ENCODE data around the gene CACHD1.

CACHD1 gene

DNA sequence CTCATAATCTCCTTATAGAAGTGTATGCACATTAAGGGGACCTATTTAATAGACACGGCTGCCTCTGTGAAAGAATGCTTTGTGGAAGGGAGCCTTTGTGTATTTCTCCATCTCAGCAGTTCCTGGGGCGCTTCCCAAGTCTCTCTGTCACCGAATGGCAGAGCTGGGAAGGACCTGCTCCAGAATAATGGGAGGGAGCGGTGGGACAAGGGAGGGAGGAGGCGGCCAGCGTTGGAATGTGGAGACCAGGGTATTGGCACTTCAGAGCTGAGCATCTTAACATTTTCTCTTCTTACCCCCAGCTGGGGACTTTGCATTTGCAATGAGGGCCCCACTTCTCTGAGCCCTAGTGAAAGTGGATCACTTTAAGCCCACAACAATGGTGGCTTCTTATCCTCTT is 23.9 kb downstream of the CACHD1 start:
- Histone ChIP-seq H3K27me3 (replicated peaks in 2 of 5; ENCODE audit: control insufficient read depth in 4 of 5, insufficient read depth in 5 of 5, low read length in 4 of 5) (no peaks in the 10 kb centered on the region), H3K36me3 (ENCODE audit: control insufficient read depth in 4 of 4, insufficient read depth in 4 of 4, low read length in 3 of 4) (no peaks in the 10 kb centered on the region), H3K4me1 (ENCODE audit: control extremely low read depth in 1 of 4, control insufficient read depth in 4 of 4, insufficient read depth in 4 of 4, low read length in 3 of 4) (no peaks in the 10 kb centered on the region), H3K9me3 (ENCODE audit: control extremely low read depth in 1 of 5, control insufficient read depth in 4 of 5, insufficient read depth in 2 of 5, low read depth in 1 of 5, low read length in 4 of 5) (no peaks in the 10 kb centered on the region), H3K4me3 (ENCODE audit: control insufficient read depth in 1 of 7, extremely low read depth in 1 of 7, insufficient read depth in 4 of 7, low read depth in 2 of 7, low read length in 6 of 7) (no peak overlapping the region), H3K27ac (ENCODE audit: insufficient read depth in 1 of 2, low read depth in 1 of 2, low read length in 2 of 2, poor library complexity in 1 of 2, severe bottlenecking in 2 of 2) (no peak overlapping the region)
- WGBS (ENCODE audit: insufficient coverage), result 91% methylated on average over 4 of the region's 6 CpGs
- ChIA-PET CTCF (no interaction called here), POLR2A (no interaction called here)
- no peak for DNase-seq

DNA sequence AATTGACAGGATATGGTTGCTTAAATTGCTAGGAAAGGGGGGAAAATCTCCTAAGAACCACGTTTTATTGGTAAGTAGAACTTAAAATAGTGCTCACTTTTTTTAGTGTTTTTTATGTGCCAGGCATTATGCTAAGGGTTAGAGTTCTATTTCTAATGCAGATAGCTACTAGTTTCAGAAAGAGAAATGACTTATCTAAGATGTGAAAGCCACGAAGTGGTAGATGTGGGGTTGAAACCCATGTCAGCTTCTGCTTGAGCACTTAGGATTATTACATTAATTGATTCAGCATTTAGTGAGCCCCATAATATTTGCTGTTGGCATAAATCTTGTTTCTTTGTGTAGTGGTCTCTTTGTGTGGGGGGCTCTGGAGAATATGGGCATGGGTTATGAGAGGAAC is 24.7 kb downstream of the CACHD1 start:
- Histone ChIP-seq H3K27me3 (replicated peaks in 2 of 5; ENCODE audit: control insufficient read depth in 4 of 5, insufficient read depth in 5 of 5, low read length in 4 of 5) (no peaks in the 10 kb centered on the region), H3K27ac (ENCODE audit: insufficient read depth in 1 of 2, low read depth in 1 of 2, low read length in 2 of 2, poor library complexity in 1 of 2, severe bottlenecking in 2 of 2) (no peak overlapping the region), H3K4me1 (ENCODE audit: control extremely low read depth in 1 of 4, control insufficient read depth in 4 of 4, insufficient read depth in 4 of 4, low read length in 3 of 4) (no peaks in the 10 kb centered on the region), H3K4me3 (ENCODE audit: control insufficient read depth in 1 of 7, extremely low read depth in 1 of 7, insufficient read depth in 4 of 7, low read depth in 2 of 7, low read length in 6 of 7) (no peak overlapping the region), H3K36me3 (ENCODE audit: control insufficient read depth in 4 of 4, insufficient read depth in 4 of 4, low read length in 3 of 4) (no peaks in the 10 kb centered on the region), H3K9me3 (ENCODE audit: control extremely low read depth in 1 of 5, control insufficient read depth in 4 of 5, insufficient read depth in 2 of 5, low read depth in 1 of 5, low read length in 4 of 5) (no peaks in the 10 kb centered on the region)
- 50% methylated on average over 2 of the region's 2 CpGs for WGBS (ENCODE audit: insufficient coverage)
- ChIA-PET CTCF (interaction anchor here (0.9 kb wide), 1 partner anchor 8 kb away, joined by 3 read pairs; no protein-coding TSS in a partner anchor), POLR2A (no interaction called here)
- DNase-seq, result no peak

DNA sequence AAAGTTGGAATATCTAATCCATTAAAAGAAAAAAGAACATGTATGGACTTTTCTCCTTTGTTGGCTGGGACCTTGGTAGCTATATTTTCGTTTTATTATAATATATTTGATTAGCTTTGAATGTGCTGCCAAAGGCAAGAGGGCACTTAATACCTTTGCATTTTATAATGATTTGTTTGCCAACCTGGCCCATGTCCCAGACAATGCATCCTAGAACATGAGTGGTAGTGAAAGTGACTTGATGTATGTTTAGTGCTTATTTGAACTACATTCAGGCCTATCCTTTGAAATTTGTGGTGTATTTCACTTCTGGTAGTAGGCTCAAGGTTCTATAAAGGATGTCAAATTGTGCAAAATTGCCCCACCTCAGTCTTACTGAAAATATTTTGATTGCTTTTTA is 25.9 kb downstream of the CACHD1 start:
- POLR2A ChIA-PET, result no interaction called here
- no peaks in the 10 kb centered on the region for H3K27me3 ChIP-seq (replicated peaks in 2 of 5; ENCODE audit: control insufficient read depth in 4 of 5, insufficient read depth in 5 of 5, low read length in 4 of 5)

GRCh38 chr1:64496606-64497005 is 26.7 kb downstream of the CACHD1 start:
- POLR2A ChIA-PET, result no interaction called here
- CTCF ChIA-PET, result interaction anchor here (0.6 to 1.4 kb wide), 2 partner anchors 100 to 178 kb away, joined by 3 to 5 read pairs; no protein-coding TSS in a partner anchor
- no peaks in the 10 kb centered on the region for H3K36me3 ChIP-seq (ENCODE audit: control insufficient read depth in 4 of 4, insufficient read depth in 4 of 4, low read length in 3 of 4)
- no peaks in the 10 kb centered on the region for H3K9me3 ChIP-seq (ENCODE audit: control extremely low read depth in 1 of 5, control insufficient read depth in 4 of 5, insufficient read depth in 2 of 5, low read depth in 1 of 5, low read length in 4 of 5)
- WGBS (ENCODE audit: insufficient coverage), result 60% methylated on average over 1 of the region's 4 CpGs
- no peaks in the 10 kb centered on the region for H3K4me1 ChIP-seq (ENCODE audit: control extremely low read depth in 1 of 4, control insufficient read depth in 4 of 4, insufficient read depth in 4 of 4, low read length in 3 of 4)
- H3K27me3 ChIP-seq (replicated peaks in 2 of 5; ENCODE audit: control insufficient read depth in 4 of 5, insufficient read depth in 5 of 5, low read length in 4 of 5), result no peaks in the 10 kb centered on the region
- H3K4me3 ChIP-seq (ENCODE audit: control insufficient read depth in 1 of 7, extremely low read depth in 1 of 7, insufficient read depth in 4 of 7, low read depth in 2 of 7, low read length in 6 of 7), result no peak overlapping the region
- DNase-seq, result no peak
- no peak overlapping the region for H3K27ac ChIP-seq (ENCODE audit: insufficient read depth in 1 of 2, low read depth in 1 of 2, low read length in 2 of 2, poor library complexity in 1 of 2, severe bottlenecking in 2 of 2)

More for the DNA sequence above, 25.9 kb downstream of the CACHD1 start:
- CTCF ChIA-PET, result interaction anchor here (0.6 to 1.4 kb wide), 2 partner anchors 101 to 178 kb away, joined by 3 to 5 read pairs; no protein-coding TSS in a partner anchor
- Histone ChIP-seq H3K27ac (ENCODE audit: insufficient read depth in 1 of 2, low read depth in 1 of 2, low read length in 2 of 2, poor library complexity in 1 of 2, severe bottlenecking in 2 of 2) (no peak overlapping the region), H3K9me3 (ENCODE audit: control extremely low read depth in 1 of 5, control insufficient read depth in 4 of 5, insufficient read depth in 2 of 5, low read depth in 1 of 5, low read length in 4 of 5) (no peaks in the 10 kb centered on the region), H3K4me1 (ENCODE audit: control extremely low read depth in 1 of 4, control insufficient read depth in 4 of 4, insufficient read depth in 4 of 4, low read length in 3 of 4) (no peaks in the 10 kb centered on the region), H3K36me3 (ENCODE audit: control insufficient read depth in 4 of 4, insufficient read depth in 4 of 4, low read length in 3 of 4) (no peaks in the 10 kb centered on the region), H3K4me3 (ENCODE audit: control insufficient read depth in 1 of 7, extremely low read depth in 1 of 7, insufficient read depth in 4 of 7, low read depth in 2 of 7, low read length in 6 of 7) (no peak overlapping the region)
- WGBS (ENCODE audit: insufficient coverage), result no CpG with 5 or more reads among the region's 1 CpG
- no peak for DNase-seq

GRCh38 chr1:64497088-64497883 is 27.4 kb downstream of the CACHD1 start:
- Histone ChIP-seq H3K36me3 (ENCODE audit: control insufficient read depth in 4 of 4, insufficient read depth in 4 of 4, low read length in 3 of 4) (no peaks in the 10 kb centered on the region), H3K27me3 (replicated peaks in 2 of 5; ENCODE audit: control insufficient read depth in 4 of 5, insufficient read depth in 5 of 5, low read length in 4 of 5) (no peaks in the 10 kb centered on the region), H3K4me3 (ENCODE audit: control insufficient read depth in 1 of 7, extremely low read depth in 1 of 7, insufficient read depth in 4 of 7, low read depth in 2 of 7, low read length in 6 of 7) (no peak overlapping the region), H3K9me3 (ENCODE audit: control extremely low read depth in 1 of 5, control insufficient read depth in 4 of 5, insufficient read depth in 2 of 5, low read depth in 1 of 5, low read length in 4 of 5) (no peaks in the 10 kb centered on the region), H3K4me1 (ENCODE audit: control extremely low read depth in 1 of 4, control insufficient read depth in 4 of 4, insufficient read depth in 4 of 4, low read length in 3 of 4) (no peaks in the 10 kb centered on the region), H3K27ac (ENCODE audit: insufficient read depth in 1 of 2, low read depth in 1 of 2, low read length in 2 of 2, poor library complexity in 1 of 2, severe bottlenecking in 2 of 2) (no peak overlapping the region)
- ChIA-PET CTCF (interaction anchor here (1.4 to 1.6 kb wide), 2 partner anchors 9 to 177 kb away, joined by 5 read pairs; no protein-coding TSS in a partner anchor), POLR2A (no interaction called here)
- 100% methylated on average over 1 of the region's 4 CpGs for WGBS (ENCODE audit: insufficient coverage)
- DNase-seq, result no peak

GRCh38 chr1:64498325-64498724 is 28.4 kb downstream of the CACHD1 start:
- no peak overlapping the region for H3K27ac ChIP-seq (ENCODE audit: insufficient read depth in 1 of 2, low read depth in 1 of 2, low read length in 2 of 2, poor library complexity in 1 of 2, severe bottlenecking in 2 of 2)
- no peaks in the 10 kb centered on the region for H3K36me3 ChIP-seq (ENCODE audit: control insufficient read depth in 4 of 4, insufficient read depth in 4 of 4, low read length in 3 of 4)
- WGBS (ENCODE audit: insufficient coverage), result 100% methylated on average over 2 of the region's 4 CpGs
- no peak overlapping the region for H3K4me3 ChIP-seq (ENCODE audit: control insufficient read depth in 1 of 7, extremely low read depth in 1 of 7, insufficient read depth in 4 of 7, low read depth in 2 of 7, low read length in 6 of 7)
- no peak for DNase-seq
- POLR2A ChIA-PET, result no interaction called here
- CTCF ChIA-PET, result interaction anchor here (1.6 kb wide), 1 partner anchor 10 kb away, joined by 5 read pairs; no protein-coding TSS in a partner anchor
- no peaks in the 10 kb centered on the region for H3K4me1 ChIP-seq (ENCODE audit: control extremely low read depth in 1 of 4, control insufficient read depth in 4 of 4, insufficient read depth in 4 of 4, low read length in 3 of 4)
- H3K27me3 ChIP-seq (replicated peaks in 2 of 5; ENCODE audit: control insufficient read depth in 4 of 5, insufficient read depth in 5 of 5, low read length in 4 of 5), result no peaks in the 10 kb centered on the region
- H3K9me3 ChIP-seq (ENCODE audit: control extremely low read depth in 1 of 5, control insufficient read depth in 4 of 5, insufficient read depth in 2 of 5, low read depth in 1 of 5, low read length in 4 of 5), result no peaks in the 10 kb centered on the region

DNA sequence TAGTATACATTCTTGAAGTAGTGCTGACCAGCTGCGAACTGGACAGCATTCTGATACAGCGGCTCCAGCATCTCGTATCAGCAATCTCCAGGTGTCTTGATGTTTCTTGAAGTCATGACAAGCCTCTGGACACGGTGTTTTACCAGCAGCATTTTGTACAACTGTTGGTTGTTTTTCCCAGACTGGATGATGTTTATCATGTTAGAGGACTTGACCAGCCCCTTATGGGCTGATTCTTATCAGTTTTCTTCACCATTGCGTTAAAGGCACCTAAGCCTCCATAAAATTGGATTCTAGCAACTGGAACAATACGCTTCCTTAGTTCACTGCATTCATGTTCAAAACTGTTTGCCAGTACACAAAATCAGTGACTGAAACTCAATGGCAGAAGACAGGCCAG is 29.1 kb downstream of the CACHD1 start:
- no peaks in the 10 kb centered on the region for H3K27me3 ChIP-seq (replicated peaks in 2 of 5; ENCODE audit: control insufficient read depth in 4 of 5, insufficient read depth in 5 of 5, low read length in 4 of 5)
- H3K9me3 ChIP-seq (ENCODE audit: control extremely low read depth in 1 of 5, control insufficient read depth in 4 of 5, insufficient read depth in 2 of 5, low read depth in 1 of 5, low read length in 4 of 5), result no peaks in the 10 kb centered on the region
- no peak overlapping the region for H3K4me3 ChIP-seq (ENCODE audit: control insufficient read depth in 1 of 7, extremely low read depth in 1 of 7, insufficient read depth in 4 of 7, low read depth in 2 of 7, low read length in 6 of 7)
- DNase-seq, result no peak
- 96% methylated on average over 5 of the region's 6 CpGs for WGBS (ENCODE audit: insufficient coverage)
- POLR2A ChIA-PET, result no interaction called here
- H3K27ac ChIP-seq (ENCODE audit: insufficient read depth in 1 of 2, low read depth in 1 of 2, low read length in 2 of 2, poor library complexity in 1 of 2, severe bottlenecking in 2 of 2), result no peak overlapping the region
- CTCF ChIA-PET, result interaction anchor here (0.9 to 1.6 kb wide), 2 partner anchors 10 kb away, joined by 3 to 5 read pairs; no protein-coding TSS in a partner anchor
- no peaks in the 10 kb centered on the region for H3K36me3 ChIP-seq (ENCODE audit: control insufficient read depth in 4 of 4, insufficient read depth in 4 of 4, low read length in 3 of 4)
- H3K4me1 ChIP-seq (ENCODE audit: control extremely low read depth in 1 of 4, control insufficient read depth in 4 of 4, insufficient read depth in 4 of 4, low read length in 3 of 4), result no peaks in the 10 kb centered on the region
